H9 (cell line): ENCODE measurements around the gene CHD6. TPM values are rescaled to one million over a fixed set of nuclear protein-coding genes. Genes with fewer than 3 reads are reported as not detected.

Source experiments
- DNase-seq: peaks from one replicate; pipeline ENCODE4 v3.0.0-alpha.2; 2017
- H2AFZ ChIP-seq: one replicate; pipeline ENCODE4 v1.6.1; 2013; ENCODE audit warnings: mild to moderate bottlenecking, low read length, control low read depth, moderate library complexity
- H2AK5ac ChIP-seq: 2 replicates; pipeline ENCODE4 v1.6.1; 2013; ENCODE audit warnings: low read length, control low read depth, mixed read lengths; ENCODE audit not compliant: insufficient read length
- H2BK120ac ChIP-seq: one replicate; pipeline ENCODE4 v1.6.1; 2013; ENCODE audit warnings: low read depth, mild to moderate bottlenecking, low read length, control low read depth, inconsistent platforms; ENCODE audit not compliant: poor library complexity, severe bottlenecking
- H2BK12ac ChIP-seq: 2 replicates; pipeline ENCODE4 v1.6.1; 2013; ENCODE audit warnings: low read length, control low read depth, mixed read lengths, low read depth; ENCODE audit not compliant: insufficient read length
- H2BK15ac ChIP-seq: 2 replicates; pipeline ENCODE4 v1.6.1; 2013; ENCODE audit warnings: low read depth, low read length, control low read depth
- H2BK20ac ChIP-seq: one replicate; pipeline ENCODE4 v1.6.1; 2013; ENCODE audit warnings: low read depth, mild to moderate bottlenecking, low read length, control low read depth, inconsistent platforms; ENCODE audit not compliant: poor library complexity, severe bottlenecking
- H2BK5ac ChIP-seq: 2 replicates; pipeline ENCODE4 v1.6.1; 2013; ENCODE audit warnings: low read length, control low read depth, mixed read lengths; ENCODE audit not compliant: insufficient read length
- H3K14ac ChIP-seq: 2 replicates; pipeline ENCODE4 v1.6.1; 2013; ENCODE audit warnings: low read length, control low read depth; ENCODE audit not compliant: insufficient read depth
- H3K18ac ChIP-seq: 2 replicates; pipeline ENCODE4 v1.6.1; 2013; ENCODE audit warnings: low read depth, mild to moderate bottlenecking, mixed read lengths, low read length, control low read depth; ENCODE audit not compliant: insufficient read length
- H3K23ac ChIP-seq: 2 replicates; pipeline ENCODE4 v1.6.1; 2013; ENCODE audit warnings: low read length, control low read depth, mixed read lengths, low read depth; ENCODE audit not compliant: insufficient read length
- H3K23me2 ChIP-seq: 2 replicates; pipeline ENCODE4 v1.6.1; 2013; ENCODE audit warnings: low read depth, mild to moderate bottlenecking, mixed read lengths, low read length, control low read depth; ENCODE audit not compliant: insufficient read length, poor library complexity, severe bottlenecking
- H3K27ac ChIP-seq: 2 replicates; pipeline ENCODE4 v1.5.1; 2013; ENCODE audit warnings: low read length, control low read depth, mixed read lengths, low read depth; ENCODE audit not compliant: insufficient read length
- H3K27me3 ChIP-seq: 2 replicates; pipeline ENCODE4 v1.6.1; 2013; ENCODE audit warnings: low read length, control low read depth, inconsistent platforms; ENCODE audit not compliant: insufficient read depth
- H3K4ac ChIP-seq: 2 replicates; pipeline ENCODE4 v1.6.1; 2013; ENCODE audit warnings: low read depth, mild to moderate bottlenecking, control low read depth, inconsistent platforms, low read length, moderate library complexity
- H3K4me1 ChIP-seq: 2 replicates; pipeline ENCODE4 v1.6.1; 2013; ENCODE audit warnings: low read length, control low read depth, inconsistent platforms; ENCODE audit not compliant: insufficient read depth
- H3K4me2 ChIP-seq: 2 replicates; pipeline ENCODE4 v1.6.1; 2013; ENCODE audit warnings: low read length, control low read depth, mixed read lengths; ENCODE audit not compliant: insufficient read length, insufficient read depth
- H3K56ac ChIP-seq: 2 replicates; pipeline ENCODE4 v1.6.1; 2013; ENCODE audit warnings: low read depth, mild to moderate bottlenecking, mixed read lengths, low read length, control low read depth; ENCODE audit not compliant: insufficient read length
- H3K79me1 ChIP-seq: 2 replicates; pipeline ENCODE4 v1.6.1; 2013; ENCODE audit warnings: low read depth, mild to moderate bottlenecking, moderate library complexity, low read length, control low read depth, inconsistent platforms; ENCODE audit not compliant: insufficient read depth, poor library complexity, severe bottlenecking
- H3K79me2 ChIP-seq: 2 replicates; pipeline ENCODE4 v1.6.1; 2013; ENCODE audit warnings: low read length, control low read depth, inconsistent platforms; ENCODE audit not compliant: insufficient read depth
- H3K9ac ChIP-seq: 2 replicates; pipeline ENCODE4 v1.6.1; 2013; ENCODE audit warnings: low read length, control low read depth, mixed read lengths; ENCODE audit not compliant: insufficient read length; ENCODE audit errors: extremely low read depth
- H3K9me3 ChIP-seq: one replicate; pipeline ENCODE4 v1.6.1; 2013; ENCODE audit warnings: low read depth, low read length, inconsistent platforms; ENCODE audit not compliant: control insufficient read depth
- H3T11ph ChIP-seq: one replicate; pipeline ENCODE4 v1.6.1; 2013; ENCODE audit warnings: mild to moderate bottlenecking, low read length, control low read depth, inconsistent platforms
- H4K20me1 ChIP-seq: one replicate; pipeline ENCODE4 v1.6.1; 2013; ENCODE audit not compliant: control insufficient read depth, insufficient read length, insufficient read depth
- H4K5ac ChIP-seq: 2 replicates; pipeline ENCODE4 v1.6.1; 2013; ENCODE audit warnings: low read depth, mild to moderate bottlenecking, mixed read lengths, low read length, control low read depth; ENCODE audit not compliant: insufficient read length
- H4K8ac ChIP-seq: replicated peaks from 2 replicates; pipeline ENCODE4 v1.6.1; 2013; ENCODE audit warnings: low read length, control low read depth, mixed read lengths, low read depth; ENCODE audit not compliant: insufficient read length
- H4K91ac ChIP-seq: 2 replicates; pipeline ENCODE4 v1.6.1; 2013; ENCODE audit warnings: low read depth, mild to moderate bottlenecking, moderate library complexity, mixed read lengths, low read length, control low read depth; ENCODE audit not compliant: insufficient read length
- H3K27ac Mint-ChIP-seq, 3 experiments: 2 replicates in 2 of 3; 3 replicates in 1 of 3; pipeline ENCODE4 v1.8.0; 2020 to 2021; ENCODE audit warnings: mixed read lengths in 3 of 3, mild to moderate bottlenecking in 1 of 3, moderate library complexity in 1 of 3
- H3K27me3 Mint-ChIP-seq: 2 replicates; pipeline ENCODE4 v1.8.0; 2021; ENCODE audit warnings: low read depth, mild to moderate bottlenecking, moderate library complexity, mixed read lengths
- H3K36me3 Mint-ChIP-seq, 3 experiments: 2 replicates in 2 of 3; 3 replicates in 1 of 3; pipeline ENCODE4 v1.8.0; 2020 to 2021; ENCODE audit warnings: low read depth in 3 of 3, mixed read lengths in 3 of 3; ENCODE audit not compliant: insufficient read depth in 1 of 3
- H3K4me1 Mint-ChIP-seq, 2 experiments: 2 replicates each; pipeline ENCODE4 v1.8.0; 2020; ENCODE audit warnings: mixed read lengths in 2 of 2
- H3K4me3 Mint-ChIP-seq, 2 experiments: 2 replicates in 1 of 2; 3 replicates in 1 of 2; pipeline ENCODE4 v1.8.0; 2020 to 2021; ENCODE audit warnings: mild to moderate bottlenecking in 2 of 2, mixed read lengths in 2 of 2, moderate library complexity in 1 of 2
- H3K9me3 Mint-ChIP-seq, 2 experiments: 2 replicates in 1 of 2; 3 replicates in 1 of 2; pipeline ENCODE4 v1.8.0; 2020; ENCODE audit warnings: mild to moderate bottlenecking in 2 of 2, mixed read lengths in 2 of 2, moderate library complexity in 1 of 2
- WGBS: extraction: QIAGEN DNeasy Blood & Tissue Kit; methylation state at CpG from one replicate; pipeline ENCODE4 v1.1.7; 2013; ENCODE audit warnings: missing lambda C conversion rate, low lambda C conversion rate, mixed read lengths; ENCODE audit not compliant: insufficient read length; ENCODE audit errors: extremely low coverage; 5-methylcytosine and 5-hydroxymethylcytosine counted together
- total RNA-seq: library from RNA; stranded (reverse); gene quantifications from 2 replicates; pipeline ENCODE4 v1.2.1, GENCODE V29; 2021
- TF ChIP-seq, protein P1 (sequence below): fragments of 200-600 bp; sonication (generic); conservative IDR thresholded peaks from 3 replicates; pipeline ENCODE4 v1.8.0; 2021; ENCODE audit warnings: antibody characterized with exemption, mild to moderate bottlenecking

The CHD6 gene
- total RNA-seq, 1 experiment from 2014 or later: 51.5 TPM

DNA sequence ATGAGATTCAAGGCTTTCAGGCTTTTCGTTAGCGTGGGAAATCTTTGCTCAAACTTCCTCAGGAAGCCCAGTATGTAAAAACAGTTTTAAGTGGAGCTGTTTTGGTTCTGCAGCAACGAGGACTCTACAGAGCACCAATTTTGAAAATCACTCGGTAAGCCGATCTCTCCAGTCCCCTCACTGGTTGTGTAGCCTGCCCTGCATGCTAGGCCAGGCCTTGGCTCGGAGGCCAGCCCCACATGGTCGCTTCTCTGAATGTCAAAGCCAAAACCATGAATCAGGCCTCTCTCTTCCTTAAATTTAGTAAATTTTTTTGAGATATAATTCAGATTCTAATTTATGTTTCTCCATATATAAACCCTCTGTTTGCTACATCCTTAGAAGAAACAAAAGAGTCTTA is 108.0 kb downstream of the CHD6 start:
- H3K79me1 ChIP-seq: peaks cover 3% of the 10 kb centered on the region

More for the DNA sequence above, 108.0 kb downstream of the CHD6 start:
- Histone ChIP-seq H3K23ac (no peak overlapping the region), H3K79me2 (no peaks in the 10 kb centered on the region), H2AK5ac (no peak overlapping the region), H2BK12ac (no peak overlapping the region), H3K4ac (no peak overlapping the region), H2BK20ac (no peak overlapping the region), H2BK5ac (no peak overlapping the region), H4K5ac (no peak overlapping the region), H3K9ac (no peak overlapping the region), H3K14ac (no peak overlapping the region), H4K8ac (no peak overlapping the region), H3K23me2 (no peaks in the 10 kb centered on the region), H3K9me3 (no peaks in the 10 kb centered on the region), H4K20me1 (no peaks in the 10 kb centered on the region), H3K56ac (no peak overlapping the region), H3K4me1 (peaks cover 4% of the 10 kb centered on the region; the same call in 1 of the 2 replicates), H3K27ac (no peak overlapping the region), H3K4me2 (no peak overlapping the region), H2BK120ac (no peak overlapping the region), H2AFZ (no peak overlapping the region), H3K27me3 (no peaks in the 10 kb centered on the region), H2BK15ac (no peak overlapping the region), H4K91ac (no peak overlapping the region), H3K18ac (no peak overlapping the region), H3T11ph (no peak overlapping the region)
- H3K36me3 Mint-ChIP-seq: peaks cover 31 to 52% (median 41%) of the 10 kb centered on the region in 3 experiments
- no peak overlapping the region for H3K4me3 Mint-ChIP-seq
- WGBS: no CpG with 5 or more reads among the region's 7 CpGs
- H3K4me1 Mint-ChIP-seq: peaks cover 33 to 36% of the 10 kb centered on the region in 2 experiments
- peak overlapping the region in 1 of 3 experiments; percentile 18; a peak in 1 of 7 replicates for H3K27ac Mint-ChIP-seq
- no peak for DNase-seq
- TF ChIP-seq, protein P1, sequence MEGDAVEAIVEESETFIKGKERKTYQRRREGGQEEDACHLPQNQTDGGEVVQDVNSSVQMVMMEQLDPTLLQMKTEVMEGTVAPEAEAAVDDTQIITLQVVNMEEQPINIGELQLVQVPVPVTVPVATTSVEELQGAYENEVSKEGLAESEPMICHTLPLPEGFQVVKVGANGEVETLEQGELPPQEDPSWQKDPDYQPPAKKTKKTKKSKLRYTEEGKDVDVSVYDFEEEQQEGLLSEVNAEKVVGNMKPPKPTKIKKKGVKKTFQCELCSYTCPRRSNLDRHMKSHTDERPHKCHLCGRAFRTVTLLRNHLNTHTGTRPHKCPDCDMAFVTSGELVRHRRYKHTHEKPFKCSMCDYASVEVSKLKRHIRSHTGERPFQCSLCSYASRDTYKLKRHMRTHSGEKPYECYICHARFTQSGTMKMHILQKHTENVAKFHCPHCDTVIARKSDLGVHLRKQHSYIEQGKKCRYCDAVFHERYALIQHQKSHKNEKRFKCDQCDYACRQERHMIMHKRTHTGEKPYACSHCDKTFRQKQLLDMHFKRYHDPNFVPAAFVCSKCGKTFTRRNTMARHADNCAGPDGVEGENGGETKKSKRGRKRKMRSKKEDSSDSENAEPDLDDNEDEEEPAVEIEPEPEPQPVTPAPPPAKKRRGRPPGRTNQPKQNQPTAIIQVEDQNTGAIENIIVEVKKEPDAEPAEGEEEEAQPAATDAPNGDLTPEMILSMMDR: no peak
- no peaks in the 10 kb centered on the region; a peak in 4 of 5 replicates for H3K9me3 Mint-ChIP-seq
- H3K27me3 Mint-ChIP-seq: no peaks in the 10 kb centered on the region
